Activated CD8-positive, alpha-beta memory T cell treated with anti-CD3 and anti-CD28 coated beads for 36 hours (primary cell): ENCODE data around the gene GNLY. TPM values are rescaled to one million over a fixed set of nuclear protein-coding genes. Genes with fewer than 3 reads are reported as not detected.

ENCODE experiments used
- CTCF ChIA-PET: fragments of 350-600 bp; sonication (Branson Sonifier 250); formaldehyde crosslinking; loops from one replicate; lab custom pipeline; 2021; ENCODE audit warnings: antibody characterized with exemption; lab: Charles Lee
- POLR2A ChIA-PET: fragments of 350-600 bp; sonication (Branson Sonifier 250); formaldehyde crosslinking; loops from one replicate; lab custom pipeline; 2021; ENCODE audit warnings: antibody characterized with exemption; lab: Charles Lee
- total RNA-seq, 2 experiments: library from RNA; stranded (reverse); gene quantifications; one replicate each; pipeline ENCODE4 v1.2.3, GENCODE V29; 2021

Gene GNLY
- total RNA-seq, 2 experiments from 2014 or later, result 18.6 to 22.1 TPM

- POLR2A ChIA-PET, result no interaction called here
- CTCF ChIA-PET, result interaction anchor here (0.6 to 2.7 kb wide), 3 partner anchors 20 to 30 kb away, joined by 3 to 11 read pairs (median 3); no protein-coding TSS in a partner anchor
These were observed 5.2 kb downstream of the GNLY start for GRCh38 chr2:85699325-85699724.

GRCh38 chr2:85702172-85702571 lies 8.0 kb downstream of the GNLY start:
- CTCF ChIA-PET, result no interaction called here
- POLR2A ChIA-PET, result no interaction called here

DNA sequence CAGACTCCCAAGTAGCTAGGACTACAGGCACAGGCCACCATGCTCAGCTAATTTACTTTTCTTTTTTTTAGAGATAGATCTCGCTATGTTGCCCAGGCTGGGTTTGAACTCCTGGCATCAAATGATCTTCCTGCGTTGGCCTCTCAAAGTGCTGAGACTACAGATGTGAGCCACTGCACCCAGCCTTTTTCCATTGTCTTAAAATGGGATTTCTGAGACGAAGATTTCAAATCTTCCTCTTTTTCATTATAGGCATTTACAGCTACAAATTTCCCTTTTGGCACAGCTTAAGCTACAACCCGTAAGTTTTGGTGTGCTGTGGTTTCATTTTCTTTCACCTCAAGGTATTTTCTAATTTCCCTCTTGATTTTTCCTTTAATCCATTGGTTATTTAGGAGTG lies 8.6 kb downstream of the GNLY start:
- CTCF ChIA-PET, result no interaction called here
- POLR2A ChIA-PET, result no interaction called here

GRCh38 chr2:85703329-85703728 lies 9.2 kb downstream of the GNLY start:
- POLR2A ChIA-PET, result no interaction called here
- CTCF ChIA-PET, result interaction anchor here (1.1 kb wide), 1 partner anchor 47 kb away, joined by 4 read pairs; no protein-coding TSS in a partner anchor

- CTCF ChIA-PET, result interaction anchor here (0.8 to 5.4 kb wide), 4 partner anchors 9 to 46 kb away, joined by 3 to 41 read pairs (median 4); no protein-coding TSS in a partner anchor
- POLR2A ChIA-PET, result no interaction called here
These were observed 9.9 kb downstream of the GNLY start for GRCh38 chr2:85704038-85704437.

DNA sequence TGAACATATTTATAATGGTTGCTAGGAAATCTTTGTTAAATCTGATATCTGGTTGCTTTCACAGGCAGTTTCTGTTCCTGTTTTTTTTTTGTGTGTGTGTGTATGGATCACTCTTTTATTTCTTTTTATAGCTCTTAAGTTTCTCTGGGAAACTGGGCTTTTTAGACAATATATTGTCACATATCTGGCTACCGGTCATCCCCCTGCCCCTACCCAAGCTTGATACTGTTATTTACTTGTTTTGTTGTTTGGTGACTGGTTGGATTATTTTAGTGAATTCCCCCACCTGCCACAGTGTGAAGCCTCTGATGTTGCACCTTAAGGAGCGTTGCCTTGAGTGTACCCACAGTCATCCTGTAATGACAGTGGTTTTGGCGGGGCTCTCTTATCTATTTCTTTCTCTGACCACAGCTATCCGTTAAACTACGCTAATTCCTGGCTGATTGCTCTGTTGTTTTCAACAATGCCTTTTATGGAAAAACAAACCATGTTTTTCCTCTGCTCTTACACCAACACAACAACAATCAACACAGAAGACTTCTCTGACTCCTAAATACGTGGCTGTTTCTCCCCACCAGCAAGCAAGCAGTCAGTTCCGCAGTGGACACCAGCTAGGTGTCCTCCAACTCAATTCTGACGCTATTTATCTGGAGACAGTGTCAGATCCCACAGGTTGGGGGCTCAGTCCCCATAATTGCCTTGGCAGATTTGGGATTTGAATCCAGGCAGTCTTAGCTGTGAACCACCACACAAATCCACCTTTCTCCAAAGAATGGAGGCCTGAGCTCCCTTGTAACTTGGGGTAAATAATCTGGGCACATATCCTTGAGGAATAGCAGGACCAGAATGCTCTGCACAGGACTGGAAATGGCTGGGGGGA lies 10.9 kb downstream of the GNLY start:
- ChIA-PET CTCF (interaction anchor here (0.6 to 5.4 kb wide), 5 partner anchors 8 to 123 kb away, joined by 3 to 41 read pairs (median 3); no protein-coding TSS in a partner anchor), POLR2A (no interaction called here)

GRCh38 chr2:85705680-85706039 lies 11.5 kb downstream of the GNLY start:
- ChIA-PET POLR2A (no interaction called here), CTCF (interaction anchor here (0.6 to 5.4 kb wide), 5 partner anchors 10 to 159 kb away, joined by 3 to 41 read pairs (median 3); no protein-coding TSS in a partner anchor)

- POLR2A ChIA-PET, result no interaction called here
These were observed 11.9 kb downstream of the GNLY start for GRCh38 chr2:85706063-85706462.

DNA sequence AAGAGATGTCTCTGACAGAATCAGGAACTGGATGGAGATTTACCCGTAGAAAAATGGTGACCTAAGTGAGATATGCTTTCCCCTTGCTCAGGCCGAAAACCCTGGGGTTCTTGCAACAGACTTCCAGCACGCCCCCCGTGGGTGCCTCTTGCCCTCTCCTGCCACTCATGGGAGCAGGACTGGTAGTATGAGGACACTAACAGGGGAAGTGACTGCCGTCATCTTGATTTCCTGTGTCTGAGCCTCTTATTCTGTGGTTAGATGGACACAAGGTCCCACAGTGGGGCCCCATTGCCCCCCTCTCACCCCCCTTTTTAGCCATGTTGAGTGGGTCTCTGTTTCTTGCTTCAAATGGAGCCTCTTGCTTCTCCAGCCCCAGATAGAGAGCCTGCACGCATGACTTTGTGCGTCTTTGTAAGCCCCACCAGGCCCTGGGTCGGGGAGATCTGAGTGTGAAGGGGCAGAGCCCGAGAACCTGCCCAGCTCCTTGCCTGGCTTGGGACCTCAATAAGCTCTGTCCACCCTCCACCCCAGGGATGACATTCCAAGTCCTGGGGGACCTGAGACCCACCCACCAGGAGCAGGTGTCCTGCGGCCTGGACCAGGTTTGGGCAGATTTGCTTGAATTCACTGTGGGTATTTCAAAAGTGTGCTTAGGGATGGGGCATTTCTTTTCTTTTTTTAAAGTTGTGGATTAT lies 12.6 kb downstream of the GNLY start:
- POLR2A ChIA-PET, result no interaction called here
- CTCF ChIA-PET, result interaction anchor here (0.7 to 5.4 kb wide), 10 partner anchors 10 to 234 kb away, joined by 3 to 41 read pairs (median 3); no protein-coding TSS in a partner anchor

More at GRCh38 chr2:85706063-85706462, 11.9 kb downstream of the GNLY start:
- CTCF ChIA-PET, result interaction anchor here (0.7 to 5.4 kb wide), 5 partner anchors 26 to 233 kb away, joined by 3 to 41 read pairs (median 3); no protein-coding TSS in a partner anchor

- CTCF ChIA-PET, result interaction anchor here (0.7 to 5.4 kb wide), 8 partner anchors 10 to 72 kb away, joined by 3 to 41 read pairs (median 4); no protein-coding TSS in a partner anchor
- POLR2A ChIA-PET, result interaction anchor here (0.8 to 1.0 kb wide), 2 partner anchors 13 to 399 kb away, joined by 3 to 5 read pairs; partner anchors contain the start of genes GNLY, POLR1A and PTCD3
These were observed 13.1 kb downstream of the GNLY start for GRCh38 chr2:85707304-85707703.

DNA sequence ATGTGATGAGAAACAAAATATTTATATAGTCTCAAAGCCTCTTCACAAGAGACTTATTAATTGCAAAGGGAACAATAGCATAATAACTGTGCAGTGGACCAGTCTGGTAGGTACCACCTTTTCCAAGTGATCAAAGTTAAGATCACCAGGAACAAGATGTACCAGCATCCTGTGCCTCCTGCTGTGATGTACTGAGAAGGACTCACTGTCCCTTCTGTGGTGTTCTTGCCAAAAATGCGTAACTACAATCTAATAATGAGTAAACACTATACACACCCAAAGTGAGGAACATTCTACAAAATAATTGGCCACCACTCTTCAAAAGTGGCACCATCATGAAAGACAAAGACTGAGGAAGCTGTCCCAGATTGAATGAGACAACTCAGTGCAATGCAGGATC lies 14.5 kb downstream of the GNLY start:
- ChIA-PET POLR2A (no interaction called here), CTCF (interaction anchor here (5.4 kb wide), 1 partner anchor 29 kb away, joined by 41 read pairs; no protein-coding TSS in a partner anchor)

DNA sequence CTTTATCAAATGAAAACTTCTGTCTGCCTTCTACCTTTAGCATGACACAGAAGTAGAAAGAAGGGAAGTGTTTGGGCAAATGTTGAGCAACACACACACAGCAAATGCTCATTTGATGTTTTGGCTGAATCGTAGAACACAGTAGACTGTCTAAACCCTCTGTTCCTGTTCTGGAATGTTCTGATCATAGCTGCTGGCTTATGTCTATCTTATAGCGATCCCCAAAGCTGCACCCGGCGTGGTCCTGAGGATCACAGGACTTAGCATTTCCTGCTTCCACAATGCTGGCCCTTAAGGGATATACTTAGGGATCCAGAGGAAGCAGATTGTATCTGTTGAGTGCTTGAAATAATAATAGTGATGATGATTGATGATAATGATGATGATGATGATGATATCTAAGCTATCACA lies 15.2 kb downstream of the GNLY start:
- POLR2A ChIA-PET, result no interaction called here
- CTCF ChIA-PET, result interaction anchor here (1.1 to 1.2 kb wide), 2 partner anchors 31 to 118 kb away, joined by 3 read pairs; no protein-coding TSS in a partner anchor

- ChIA-PET CTCF (interaction anchor here (0.6 to 1.2 kb wide), 4 partner anchors 27 to 116 kb away, joined by 3 read pairs; no protein-coding TSS in a partner anchor), POLR2A (no interaction called here)
These were observed 16.8 kb downstream of the GNLY start for GRCh38 chr2:85710687-85711577.

DNA sequence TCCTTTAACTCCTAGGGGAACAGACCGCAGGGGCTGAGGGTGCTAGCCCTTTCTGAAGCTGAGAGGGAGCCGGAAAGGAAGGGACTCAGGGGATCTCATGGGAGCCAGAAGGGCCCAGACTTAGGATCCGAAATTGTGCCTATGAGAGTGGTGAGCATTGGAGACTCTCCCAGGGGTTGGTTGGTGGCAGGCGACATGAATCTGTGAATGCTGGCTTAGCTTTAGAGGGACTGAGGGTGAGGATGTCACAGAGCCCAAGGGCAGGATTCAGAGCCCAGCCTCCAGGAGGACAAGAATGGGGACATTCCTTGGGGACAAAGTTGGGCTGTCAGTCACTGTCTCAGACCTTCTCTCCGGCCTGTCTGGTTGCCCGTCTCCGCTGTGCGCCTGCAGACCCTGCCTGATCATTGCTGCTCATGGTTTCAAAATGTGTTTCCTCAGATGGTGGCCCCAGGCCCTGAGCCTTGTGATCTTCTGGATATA lies 17.5 kb downstream of the GNLY start:
- POLR2A ChIA-PET, result no interaction called here

DNA sequence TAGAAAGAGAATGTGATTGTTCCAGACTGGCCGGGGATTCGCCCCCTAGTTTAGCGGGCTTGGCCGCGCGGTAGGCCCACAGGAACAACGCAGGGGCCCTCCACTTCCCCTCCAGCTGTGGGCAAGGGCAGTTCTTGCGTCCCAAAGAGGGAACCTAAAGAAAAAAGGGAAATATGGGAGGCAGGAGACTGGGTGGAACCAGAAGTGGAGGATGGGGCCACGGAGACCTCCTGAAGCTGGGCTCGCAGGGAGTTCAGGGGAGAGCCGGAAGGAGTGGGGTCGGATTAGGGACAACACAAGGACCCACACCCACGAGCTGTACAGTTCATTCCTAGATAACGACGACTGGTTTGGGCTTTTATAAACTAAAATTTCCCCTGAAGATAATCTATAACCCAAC lies 18.2 kb downstream of the GNLY start:
- CTCF ChIA-PET, result interaction anchor here (1.0 to 1.6 kb wide), 4 partner anchors 8 to 102 kb away, joined by 3 to 7 read pairs (median 3); no protein-coding TSS in a partner anchor
- POLR2A ChIA-PET, result no interaction called here

More for the DNA sequence above, 17.5 kb downstream of the GNLY start:
- CTCF ChIA-PET, result interaction anchor here (1.6 kb wide), 1 partner anchor 32 kb away, joined by 7 read pairs; no protein-coding TSS in a partner anchor

GRCh38 chr2:85712849-85713612 lies 18.9 kb downstream of the GNLY start:
- POLR2A ChIA-PET, result no interaction called here
- CTCF ChIA-PET, result interaction anchor here (1.0 to 1.6 kb wide), 5 partner anchors 9 to 102 kb away, joined by 3 to 7 read pairs (median 3); no protein-coding TSS in a partner anchor

GRCh38 chr2:85713836-85714235 lies 19.7 kb downstream of the GNLY start:
- CTCF ChIA-PET, result interaction anchor here (1.5 to 1.6 kb wide), 2 partner anchors 16 to 101 kb away, joined by 3 to 4 read pairs; no protein-coding TSS in a partner anchor
- POLR2A ChIA-PET, result no interaction called here
